HepG2 (cell line): ENCODE data around the gene C2CD2. TPM values are rescaled to one million over a fixed set of nuclear protein-coding genes. Genes with fewer than 3 reads are reported as not detected.

Source experiments
- DMAP1 ChIP-seq: IDR thresholded peaks from 2 replicates; pipeline ENCODE4 v1.6.1; 2016
- FOXA3 ChIP-seq: IDR thresholded peaks from 2 replicates; pipeline ENCODE4 v1.6.1; 2016; ENCODE audit warnings: missing genetic modification reagents, missing compliant biosample characterization
- FOXM1 ChIP-seq: sonication (generic); formaldehyde crosslinking; IDR thresholded peaks from 2 replicates; pipeline ENCODE4 v1.5.0; 2020; ENCODE audit warnings: missing genetic modification reagents
- HNF4A ChIP-seq: sonication (generic); formaldehyde crosslinking; IDR thresholded peaks from 2 replicates; pipeline ENCODE4 v1.4.0; 2020; ENCODE audit warnings: missing genetic modification reagents
- HNF4G ChIP-seq, 2 experiments: sonication (generic) in 1 of 2; formaldehyde crosslinking in 1 of 2; IDR thresholded peaks; 2 replicates each; pipeline versions ENCODE4 v1.4.0 to v1.6.1; 2011 to 2020; ENCODE audit warnings: borderline replicate concordance in 2 of 2, low read depth in 2 of 2, mild to moderate bottlenecking in 2 of 2, low read length in 1 of 2, missing genetic modification reagents in 1 of 2, moderate library complexity in 1 of 2
- HOXD1 ChIP-seq: sonication (generic); formaldehyde crosslinking; IDR thresholded peaks from 2 replicates; pipeline ENCODE4 v1.5.0; 2020; ENCODE audit warnings: missing genetic modification reagents
- IRF2 ChIP-seq: IDR thresholded peaks from 2 replicates; pipeline ENCODE4 v1.6.1; 2018; ENCODE audit warnings: missing genetic modification reagents, missing compliant biosample characterization
- KAT8 ChIP-seq: IDR thresholded peaks from 2 replicates; pipeline ENCODE4 v1.6.1; 2016; ENCODE audit warnings: missing genetic modification reagents, missing compliant biosample characterization
- NR2F2 ChIP-seq: IDR thresholded peaks from 2 replicates; pipeline ENCODE4 v1.6.1; 2012; ENCODE audit warnings: low read depth, inconsistent platforms, borderline replicate concordance
- SMAD9 ChIP-seq: sonication (generic); formaldehyde crosslinking; IDR thresholded peaks from 2 replicates; pipeline ENCODE4 v1.5.1; 2020; ENCODE audit warnings: mild to moderate bottlenecking, missing genetic modification reagents
- THAP11 ChIP-seq: IDR thresholded peaks from 2 replicates; pipeline ENCODE4 v1.6.1; 2016; ENCODE audit warnings: missing biosample characterization, missing genetic modification reagents
- ZBTB38 ChIP-seq: sonication (generic); formaldehyde crosslinking; IDR thresholded peaks from 2 replicates; pipeline ENCODE4 v1.5.1; 2020; ENCODE audit warnings: mild to moderate bottlenecking, missing genetic modification reagents
- ZNF160 ChIP-seq: sonication (generic); formaldehyde crosslinking; IDR thresholded peaks from 2 replicates; pipeline ENCODE4 v1.8.0; 2022; ENCODE audit warnings: mild to moderate bottlenecking, inconsistent platforms, missing genetic modification reagents
- ZNF382 ChIP-seq: sonication (generic); formaldehyde crosslinking; IDR thresholded peaks from 2 replicates; pipeline ENCODE4 v1.5.0; 2020; ENCODE audit warnings: missing genetic modification reagents, mild to moderate bottlenecking, borderline replicate concordance
- ZNF549 ChIP-seq: sonication (generic); formaldehyde crosslinking; IDR thresholded peaks from 2 replicates; pipeline ENCODE4 v1.5.0; 2020; ENCODE audit warnings: missing genetic modification reagents
- ZNF569 ChIP-seq: sonication (generic); formaldehyde crosslinking; IDR thresholded peaks from 2 replicates; pipeline ENCODE4 v1.5.0; 2020; ENCODE audit warnings: mild to moderate bottlenecking, missing genetic modification reagents, moderate library complexity, borderline replicate concordance
- ZNF652 ChIP-seq: IDR thresholded peaks from 2 replicates; pipeline ENCODE4 v1.6.1; 2016; ENCODE audit warnings: low read depth, borderline replicate concordance
- ZNF761 ChIP-seq: sonication (generic); formaldehyde crosslinking; conservative IDR thresholded peaks from 2 replicates; pipeline ENCODE4 v1.4.0; 2020; ENCODE audit warnings: mild to moderate bottlenecking, missing genetic modification reagents
- ZSCAN9 ChIP-seq: IDR thresholded peaks from 2 replicates; pipeline ENCODE4 v1.6.1; 2016; ENCODE audit warnings: borderline replicate concordance
- polyA plus RNA-seq, 8 experiments: library from polyadenylated mRNA; depleted of rRNA in 3 of 8; stranded (reverse) in 7 of 8; unstranded in 1 of 8; fragments of >200 nt; fragmentation: Illumina TruSeq in 4 of 8; extraction: Trizol in 4 of 8; gene quantifications; 2 replicates each; pipeline versions ENCODE4 v1.2.1 to v1.2.3, GENCODE V29; 2011 to 2016; ENCODE audit warnings: low read depth in 4 of 8, missing spikeins in 1 of 8, mixed read lengths in 1 of 8; ENCODE audit not compliant: insufficient read depth in 1 of 8
- total RNA-seq, 5 experiments: library from RNA; depleted of rRNA; stranded (reverse); fragments of >200 nt; fragmentation: Illumina TruSeq; extraction: Trizol; gene quantifications; 2 replicates each; pipeline ENCODE4 v1.2.3, GENCODE V29; 2016; ENCODE audit warnings: low read depth in 1 of 5
- TF ChIP-seq, protein P1 (sequence below), 2 experiments: IDR thresholded peaks; 2 replicates each; pipeline ENCODE4 v1.6.1; 2011 to 2012; ENCODE audit warnings: low read length in 2 of 2, borderline replicate concordance in 1 of 2, low read depth in 1 of 2, mild to moderate bottlenecking in 1 of 2, moderate library complexity in 1 of 2
- TF ChIP-seq, protein P2 (sequence below): sonication (generic); formaldehyde crosslinking; conservative IDR thresholded peaks from 2 replicates; pipeline ENCODE4 v1.4.0; 2020; ENCODE audit warnings: mild to moderate bottlenecking, missing genetic modification reagents, moderate library complexity
- TF ChIP-seq, protein P3 (sequence below): sonication (generic); formaldehyde crosslinking; IDR thresholded peaks from 2 replicates; pipeline ENCODE4 v1.4.0; 2020; ENCODE audit warnings: missing genetic modification reagents

C2CD2 gene
- total and polyA plus RNA-seq, 2 of the 13 experiments (the other 11 are each of a cell fraction or from before 2014, with no cell fraction given) = 12.5 to 19.7 TPM

DNA sequence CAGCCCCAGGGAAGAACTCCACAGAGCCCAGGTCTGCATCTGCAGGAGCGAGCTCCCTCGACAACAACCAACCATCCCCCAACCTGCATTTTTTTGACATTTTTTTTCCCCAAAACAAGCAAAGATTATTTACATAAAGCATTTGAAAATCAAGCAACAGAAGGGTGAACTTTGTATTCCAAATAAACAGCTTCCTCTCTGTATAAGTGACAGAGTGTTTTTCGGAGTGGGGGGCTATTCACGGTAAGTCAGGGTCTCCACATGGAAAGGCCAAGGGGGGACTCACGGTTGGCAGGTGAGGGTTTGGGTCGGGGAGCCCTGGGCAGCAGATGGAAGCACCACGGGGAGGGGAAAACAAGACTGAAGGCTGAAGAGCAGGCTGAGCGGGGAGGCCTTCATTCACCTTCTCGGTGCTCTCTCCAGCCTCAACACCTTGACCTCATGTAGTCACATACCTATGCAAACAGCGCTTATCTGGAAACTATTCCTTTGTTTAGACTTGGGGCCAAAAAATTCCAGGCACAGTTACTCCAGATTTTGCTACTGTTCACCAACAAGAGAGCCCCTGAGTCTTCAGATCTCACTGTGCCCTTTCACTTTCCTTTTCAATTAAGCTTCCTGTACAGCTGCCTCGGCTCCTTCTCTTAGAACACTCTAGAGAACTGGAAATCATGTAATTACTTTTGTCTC lies 27.6 kb downstream of the C2CD2 start (continued):
- TF ChIP-seq ZNF382 (no peak), DMAP1 (CRISPR knock-in tag) (peak; percentile 56), ZNF160 (CRISPR knock-in tag) (no peak), ZNF549 (CRISPR knock-in tag) (no peak), SMAD9 (CRISPR knock-in tag) (no peak), ZBTB38 (CRISPR knock-in tag) (0 out of 2 replicates have a peak, but pooled peaks have one; percentile 30), IRF2 (CRISPR knock-in tag) (peak; percentile 93), HOXD1 (CRISPR knock-in tag) (no peak), ZNF761 (CRISPR knock-in tag) (no peak), HNF4A (CRISPR knock-in tag) (peak; percentile 61), THAP11 (peak; percentile 34; the same call in 1 of the 2 replicates), HNF4G (IDR thresholded peaks at IDR 0.05; ENCODE audit: borderline replicate concordance, low read depth, low read length) (0 out of 2 replicates have a peak, but pooled peaks have one; percentile 32), HNF4G (CRISPR knock-in tag; IDR thresholded peaks at IDR 0.05; ENCODE audit: borderline replicate concordance, low read depth) (no peak), FOXA3 (peak; percentile 47), ZNF652 (no peak), FOXM1 (CRISPR knock-in tag) (no peak), ZNF569 (CRISPR knock-in tag) (no peak), ZSCAN9 (CRISPR knock-in tag) (0 out of 2 replicates have a peak, but pooled peaks have one; percentile 14), NR2F2 (peak; percentile 23; the same call in 1 of the 2 replicates), KAT8 (CRISPR knock-in tag) (peak; percentile 33; the same call in 1 of the 2 replicates)
- TF ChIP-seq, protein P1, sequence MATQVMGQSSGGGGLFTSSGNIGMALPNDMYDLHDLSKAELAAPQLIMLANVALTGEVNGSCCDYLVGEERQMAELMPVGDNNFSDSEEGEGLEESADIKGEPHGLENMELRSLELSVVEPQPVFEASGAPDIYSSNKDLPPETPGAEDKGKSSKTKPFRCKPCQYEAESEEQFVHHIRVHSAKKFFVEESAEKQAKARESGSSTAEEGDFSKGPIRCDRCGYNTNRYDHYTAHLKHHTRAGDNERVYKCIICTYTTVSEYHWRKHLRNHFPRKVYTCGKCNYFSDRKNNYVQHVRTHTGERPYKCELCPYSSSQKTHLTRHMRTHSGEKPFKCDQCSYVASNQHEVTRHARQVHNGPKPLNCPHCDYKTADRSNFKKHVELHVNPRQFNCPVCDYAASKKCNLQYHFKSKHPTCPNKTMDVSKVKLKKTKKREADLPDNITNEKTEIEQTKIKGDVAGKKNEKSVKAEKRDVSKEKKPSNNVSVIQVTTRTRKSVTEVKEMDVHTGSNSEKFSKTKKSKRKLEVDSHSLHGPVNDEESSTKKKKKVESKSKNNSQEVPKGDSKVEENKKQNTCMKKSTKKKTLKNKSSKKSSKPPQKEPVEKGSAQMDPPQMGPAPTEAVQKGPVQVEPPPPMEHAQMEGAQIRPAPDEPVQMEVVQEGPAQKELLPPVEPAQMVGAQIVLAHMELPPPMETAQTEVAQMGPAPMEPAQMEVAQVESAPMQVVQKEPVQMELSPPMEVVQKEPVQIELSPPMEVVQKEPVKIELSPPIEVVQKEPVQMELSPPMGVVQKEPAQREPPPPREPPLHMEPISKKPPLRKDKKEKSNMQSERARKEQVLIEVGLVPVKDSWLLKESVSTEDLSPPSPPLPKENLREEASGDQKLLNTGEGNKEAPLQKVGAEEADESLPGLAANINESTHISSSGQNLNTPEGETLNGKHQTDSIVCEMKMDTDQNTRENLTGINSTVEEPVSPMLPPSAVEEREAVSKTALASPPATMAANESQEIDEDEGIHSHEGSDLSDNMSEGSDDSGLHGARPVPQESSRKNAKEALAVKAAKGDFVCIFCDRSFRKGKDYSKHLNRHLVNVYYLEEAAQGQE (IDR thresholded peaks at IDR 0.05; ENCODE audit: borderline replicate concordance in 1 of 2, low read depth in 1 of 2, low read length in 2 of 2) = no peak
- TF ChIP-seq, protein P2, sequence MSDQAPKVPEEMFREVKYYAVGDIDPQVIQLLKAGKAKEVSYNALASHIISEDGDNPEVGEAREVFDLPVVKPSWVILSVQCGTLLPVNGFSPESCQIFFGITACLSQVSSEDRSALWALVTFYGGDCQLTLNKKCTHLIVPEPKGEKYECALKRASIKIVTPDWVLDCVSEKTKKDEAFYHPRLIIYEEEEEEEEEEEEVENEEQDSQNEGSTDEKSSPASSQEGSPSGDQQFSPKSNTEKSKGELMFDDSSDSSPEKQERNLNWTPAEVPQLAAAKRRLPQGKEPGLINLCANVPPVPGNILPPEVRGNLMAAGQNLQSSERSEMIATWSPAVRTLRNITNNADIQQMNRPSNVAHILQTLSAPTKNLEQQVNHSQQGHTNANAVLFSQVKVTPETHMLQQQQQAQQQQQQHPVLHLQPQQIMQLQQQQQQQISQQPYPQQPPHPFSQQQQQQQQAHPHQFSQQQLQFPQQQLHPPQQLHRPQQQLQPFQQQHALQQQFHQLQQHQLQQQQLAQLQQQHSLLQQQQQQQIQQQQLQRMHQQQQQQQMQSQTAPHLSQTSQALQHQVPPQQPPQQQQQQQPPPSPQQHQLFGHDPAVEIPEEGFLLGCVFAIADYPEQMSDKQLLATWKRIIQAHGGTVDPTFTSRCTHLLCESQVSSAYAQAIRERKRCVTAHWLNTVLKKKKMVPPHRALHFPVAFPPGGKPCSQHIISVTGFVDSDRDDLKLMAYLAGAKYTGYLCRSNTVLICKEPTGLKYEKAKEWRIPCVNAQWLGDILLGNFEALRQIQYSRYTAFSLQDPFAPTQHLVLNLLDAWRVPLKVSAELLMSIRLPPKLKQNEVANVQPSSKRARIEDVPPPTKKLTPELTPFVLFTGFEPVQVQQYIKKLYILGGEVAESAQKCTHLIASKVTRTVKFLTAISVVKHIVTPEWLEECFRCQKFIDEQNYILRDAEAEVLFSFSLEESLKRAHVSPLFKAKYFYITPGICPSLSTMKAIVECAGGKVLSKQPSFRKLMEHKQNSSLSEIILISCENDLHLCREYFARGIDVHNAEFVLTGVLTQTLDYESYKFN (CRISPR knock-in tag) = peak; percentile 94
- TF ChIP-seq, protein P3, sequence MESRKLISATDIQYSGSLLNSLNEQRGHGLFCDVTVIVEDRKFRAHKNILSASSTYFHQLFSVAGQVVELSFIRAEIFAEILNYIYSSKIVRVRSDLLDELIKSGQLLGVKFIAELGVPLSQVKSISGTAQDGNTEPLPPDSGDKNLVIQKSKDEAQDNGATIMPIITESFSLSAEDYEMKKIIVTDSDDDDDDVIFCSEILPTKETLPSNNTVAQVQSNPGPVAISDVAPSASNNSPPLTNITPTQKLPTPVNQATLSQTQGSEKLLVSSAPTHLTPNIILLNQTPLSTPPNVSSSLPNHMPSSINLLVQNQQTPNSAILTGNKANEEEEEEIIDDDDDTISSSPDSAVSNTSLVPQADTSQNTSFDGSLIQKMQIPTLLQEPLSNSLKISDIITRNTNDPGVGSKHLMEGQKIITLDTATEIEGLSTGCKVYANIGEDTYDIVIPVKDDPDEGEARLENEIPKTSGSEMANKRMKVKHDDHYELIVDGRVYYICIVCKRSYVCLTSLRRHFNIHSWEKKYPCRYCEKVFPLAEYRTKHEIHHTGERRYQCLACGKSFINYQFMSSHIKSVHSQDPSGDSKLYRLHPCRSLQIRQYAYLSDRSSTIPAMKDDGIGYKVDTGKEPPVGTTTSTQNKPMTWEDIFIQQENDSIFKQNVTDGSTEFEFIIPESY (CRISPR knock-in tag) = no peak
